K562 (cell line): Measurements from ENCODE around the gene SEC14L5.

ENCODE experiments used
- MAFK ChIP-seq: IDR thresholded peaks from 2 replicates; pipeline ENCODE4 v1.6.1; 2011; ENCODE audit warnings: low read length, improper control_type of control experiment
- NR2C2 ChIP-seq, 2 experiments: fragments of 200-800 bp in 1 of 2; sonication (Bioruptor generic) in 1 of 2; sonication (generic) in 1 of 2; formaldehyde crosslinking in 1 of 2; IDR thresholded peaks; 2 replicates each; pipeline versions ENCODE4 v1.6.1 to v1.8.0; 2016 to 2022; ENCODE audit warnings: mild to moderate bottlenecking in 1 of 2, missing compliant biosample characterization in 1 of 2, missing genetic modification characterization in 1 of 2, missing genetic modification reagents in 1 of 2
- POLR2A ChIP-seq: fragments of 450-650 bp; conservative IDR thresholded peaks from 2 replicates; pipeline ENCODE4 v1.6.1; 2016
- POLR2AphosphoS5 ChIP-seq: IDR thresholded peaks from 2 replicates; pipeline ENCODE4 v1.6.1; 2011; ENCODE audit warnings: mild to moderate bottlenecking, low read depth, low read length, moderate library complexity; ENCODE audit not compliant: control insufficient read depth, insufficient read depth
- RNF219 ChIP-seq: fragments of 250-450 bp; sonication (Bioruptor Pico); IDR thresholded peaks from 2 replicates; pipeline ENCODE4 v1.5.0; 2022; ENCODE audit warnings: mild to moderate bottlenecking
- ZBTB17 ChIP-seq: fragments of 450-650 bp; formaldehyde crosslinking; IDR thresholded peaks from 2 replicates; pipeline ENCODE4 v1.4.0; 2020; ENCODE audit warnings: mild to moderate bottlenecking
- ZNF121 ChIP-seq: sonication (generic); formaldehyde crosslinking; conservative IDR thresholded peaks from 2 replicates; pipeline ENCODE4 v1.8.0; 2022; ENCODE audit warnings: missing genetic modification reagents
- ZNF3 ChIP-seq: fragments of 250-450 bp; sonication (Bioruptor Pico); IDR thresholded peaks from 2 replicates; pipeline ENCODE4 v1.5.0; 2021; ENCODE audit warnings: mild to moderate bottlenecking, moderate library complexity

GRCh38 chr16:5015351-5015750 lies 57.2 kb downstream of the SEC14L5 start:
- TF ChIP-seq RNF219 (CRISPR knock-in tag) (no peak), NR2C2 (CRISPR knock-in tag; IDR thresholded peaks at IDR 0.05) (no peak), NR2C2 (tag; IDR thresholded peaks at IDR 0.05) (no peak), POLR2A (no peak), ZNF3 (CRISPR knock-in tag) (no peak), MAFK (no peak), POLR2AphosphoS5 (no peak), ZBTB17 (CRISPR knock-in tag) (no peak), ZNF121 (CRISPR knock-in tag) (no peak)
